WTC11 (cell line): ENCODE data around the gene GRIN2C.

Source experiments
- ESRRA ChIP-seq: sonication (generic); formaldehyde crosslinking; IDR thresholded peaks from 2 replicates; pipeline ENCODE4 v1.8.1; 2022; ENCODE audit warnings: mild to moderate bottlenecking, missing genetic modification reagents, borderline replicate concordance
- ZNF416 ChIP-seq: fragments of 250-450 bp; sonication (Bioruptor Pico); IDR thresholded peaks from 2 replicates; pipeline ENCODE4 v1.9.0; 2021; ENCODE audit warnings: mild to moderate bottlenecking, inconsistent platforms
- TF ChIP-seq, protein P1 (sequence below): fragments of 200-600 bp; IDR thresholded peaks from 2 replicates; pipeline ENCODE4 v1.8.0; 2022; ENCODE audit warnings: antibody characterized with exemption

DNA sequence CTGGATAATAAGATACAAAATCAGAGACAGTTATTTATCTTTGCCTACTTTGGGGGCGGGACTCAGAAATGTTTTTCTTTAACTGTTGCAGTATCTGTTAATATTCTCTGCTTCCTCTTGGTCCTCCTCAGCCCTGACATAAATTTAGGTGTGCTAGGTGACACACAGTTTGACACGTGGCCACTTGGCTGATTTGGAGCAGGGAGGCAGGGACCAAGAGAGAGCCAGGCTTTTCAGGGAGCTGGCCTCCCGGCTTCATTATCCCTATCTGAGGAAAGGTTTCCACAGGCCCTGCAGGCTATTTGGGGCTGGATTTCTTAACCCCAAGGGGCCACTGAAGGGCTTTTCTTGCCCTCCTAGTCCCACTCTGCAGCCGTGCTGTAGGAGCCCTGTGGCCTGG lies 63.5 kb downstream of the GRIN2C start:
- no peak for TF ChIP-seq ESRRA (CRISPR knock-in tag)
- TF ChIP-seq, protein P1, sequence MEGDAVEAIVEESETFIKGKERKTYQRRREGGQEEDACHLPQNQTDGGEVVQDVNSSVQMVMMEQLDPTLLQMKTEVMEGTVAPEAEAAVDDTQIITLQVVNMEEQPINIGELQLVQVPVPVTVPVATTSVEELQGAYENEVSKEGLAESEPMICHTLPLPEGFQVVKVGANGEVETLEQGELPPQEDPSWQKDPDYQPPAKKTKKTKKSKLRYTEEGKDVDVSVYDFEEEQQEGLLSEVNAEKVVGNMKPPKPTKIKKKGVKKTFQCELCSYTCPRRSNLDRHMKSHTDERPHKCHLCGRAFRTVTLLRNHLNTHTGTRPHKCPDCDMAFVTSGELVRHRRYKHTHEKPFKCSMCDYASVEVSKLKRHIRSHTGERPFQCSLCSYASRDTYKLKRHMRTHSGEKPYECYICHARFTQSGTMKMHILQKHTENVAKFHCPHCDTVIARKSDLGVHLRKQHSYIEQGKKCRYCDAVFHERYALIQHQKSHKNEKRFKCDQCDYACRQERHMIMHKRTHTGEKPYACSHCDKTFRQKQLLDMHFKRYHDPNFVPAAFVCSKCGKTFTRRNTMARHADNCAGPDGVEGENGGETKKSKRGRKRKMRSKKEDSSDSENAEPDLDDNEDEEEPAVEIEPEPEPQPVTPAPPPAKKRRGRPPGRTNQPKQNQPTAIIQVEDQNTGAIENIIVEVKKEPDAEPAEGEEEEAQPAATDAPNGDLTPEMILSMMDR: no peak
- TF ChIP-seq ZNF416: no peak
